ENCODE results near the gene KCNJ5.

KCNJ5 gene

DNA sequence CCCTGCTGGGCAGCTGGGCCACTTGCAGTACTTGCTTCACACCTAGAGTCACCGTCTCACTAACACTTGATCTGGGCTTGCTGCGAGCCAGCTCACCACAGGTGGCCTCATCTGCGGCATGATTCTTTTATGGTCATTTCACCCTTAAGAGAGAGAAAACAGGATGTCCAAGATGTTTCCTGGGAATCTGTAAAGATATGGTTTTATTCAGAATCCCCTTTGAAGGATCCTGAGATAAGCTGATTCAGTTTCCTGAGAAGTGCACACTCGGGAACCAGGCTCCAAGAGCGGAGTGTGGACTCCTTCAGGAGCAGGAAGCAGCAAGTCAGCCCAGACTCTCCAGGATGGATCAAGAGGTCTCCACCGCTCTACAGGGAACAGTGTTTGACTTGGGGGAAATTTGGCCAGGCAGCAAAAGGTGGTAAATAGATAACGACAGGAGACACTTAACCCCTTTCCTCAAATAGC, 73.3 kb downstream of the KCNJ5 start:
- TF ChIP-seq, protein P1, sequence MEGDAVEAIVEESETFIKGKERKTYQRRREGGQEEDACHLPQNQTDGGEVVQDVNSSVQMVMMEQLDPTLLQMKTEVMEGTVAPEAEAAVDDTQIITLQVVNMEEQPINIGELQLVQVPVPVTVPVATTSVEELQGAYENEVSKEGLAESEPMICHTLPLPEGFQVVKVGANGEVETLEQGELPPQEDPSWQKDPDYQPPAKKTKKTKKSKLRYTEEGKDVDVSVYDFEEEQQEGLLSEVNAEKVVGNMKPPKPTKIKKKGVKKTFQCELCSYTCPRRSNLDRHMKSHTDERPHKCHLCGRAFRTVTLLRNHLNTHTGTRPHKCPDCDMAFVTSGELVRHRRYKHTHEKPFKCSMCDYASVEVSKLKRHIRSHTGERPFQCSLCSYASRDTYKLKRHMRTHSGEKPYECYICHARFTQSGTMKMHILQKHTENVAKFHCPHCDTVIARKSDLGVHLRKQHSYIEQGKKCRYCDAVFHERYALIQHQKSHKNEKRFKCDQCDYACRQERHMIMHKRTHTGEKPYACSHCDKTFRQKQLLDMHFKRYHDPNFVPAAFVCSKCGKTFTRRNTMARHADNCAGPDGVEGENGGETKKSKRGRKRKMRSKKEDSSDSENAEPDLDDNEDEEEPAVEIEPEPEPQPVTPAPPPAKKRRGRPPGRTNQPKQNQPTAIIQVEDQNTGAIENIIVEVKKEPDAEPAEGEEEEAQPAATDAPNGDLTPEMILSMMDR (conservative IDR thresholded peaks at IDR 0.05; ENCODE audit: low read length) = no peak
- no peak for DNase-seq (ENCODE audit: low read depth)
- no peak overlapping the region for H3K4me3 ChIP-seq (ENCODE audit: low read length)

DNA sequence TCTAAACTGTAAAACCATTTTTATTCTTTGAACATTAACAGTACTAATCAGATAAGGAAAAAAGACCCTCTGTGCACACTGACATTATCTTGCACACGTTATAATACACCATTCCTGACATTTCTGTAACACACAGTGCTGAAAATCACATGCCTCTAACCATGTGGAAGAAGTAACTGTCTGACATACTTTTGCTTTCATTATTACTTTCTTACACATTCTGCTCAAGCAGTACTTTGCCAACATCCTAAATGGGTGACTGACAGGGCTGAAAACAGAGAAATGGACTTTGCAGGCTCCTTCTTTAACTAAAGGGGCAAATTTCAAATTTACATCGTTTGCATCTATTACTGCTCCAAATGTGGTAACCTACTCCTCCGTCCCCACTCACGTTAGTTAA, 74.3 kb downstream of the KCNJ5 start:
- no peak overlapping the region for H3K4me3 ChIP-seq (ENCODE audit: low read length)
- TF ChIP-seq, protein P1 (conservative IDR thresholded peaks at IDR 0.05; ENCODE audit: low read length) = no peak
- no peak for DNase-seq (ENCODE audit: low read depth)

DNA sequence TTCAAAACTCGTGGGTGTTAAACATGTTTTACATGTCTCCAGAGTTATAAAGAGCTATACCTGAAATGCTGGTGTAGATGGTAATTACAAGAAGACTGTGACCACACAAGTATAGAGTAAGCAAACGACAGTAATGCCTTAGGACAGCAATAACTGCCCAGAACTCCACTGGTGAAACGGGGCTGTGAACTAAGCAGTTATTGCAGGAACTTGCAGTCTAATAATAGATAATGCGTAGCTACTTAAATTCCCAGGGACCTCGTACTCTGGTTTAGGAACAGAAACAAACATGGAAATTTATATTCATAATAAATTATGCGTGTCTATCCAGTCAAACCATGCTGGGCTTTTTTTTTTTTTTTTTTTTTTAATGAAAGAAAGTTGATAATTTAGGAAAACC, 76.4 kb downstream of the KCNJ5 start:
- TF ChIP-seq, protein P1 (conservative IDR thresholded peaks at IDR 0.05; ENCODE audit: low read length) = no peak
- no peak for DNase-seq (ENCODE audit: low read depth)
- no peak overlapping the region for H3K4me3 ChIP-seq (ENCODE audit: low read length)

DNA sequence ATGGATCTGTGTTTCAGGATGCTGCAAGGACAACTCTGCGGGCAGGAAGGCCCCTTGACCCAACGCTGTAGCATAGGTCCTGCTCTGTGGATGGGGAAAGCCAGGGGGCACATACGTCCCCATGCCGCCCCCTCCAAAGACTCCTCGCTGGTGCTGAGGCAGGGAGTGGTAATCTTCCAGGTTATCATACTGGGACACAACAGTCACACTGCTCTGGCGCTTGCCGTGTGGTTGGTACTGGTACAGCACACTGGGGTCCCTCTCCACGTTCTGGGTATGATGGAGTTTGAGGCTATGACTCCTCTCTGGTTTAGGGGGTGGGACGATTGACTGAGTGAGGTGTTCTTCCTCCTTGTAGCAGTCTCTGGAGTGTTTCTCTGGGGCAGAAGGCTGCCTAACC, 77.8 kb downstream of the KCNJ5 start:
- no peak for DNase-seq (ENCODE audit: low read depth)
- H3K4me3 ChIP-seq (ENCODE audit: low read length) = no peak overlapping the region
- TF ChIP-seq, protein P1 (conservative IDR thresholded peaks at IDR 0.05; ENCODE audit: low read length) = no peak
